ENCODE results near the gene THAP5.
"Not testable (repeated sequence)": the region's sequence is repeated elsewhere in the genome, so short reads cannot be mapped to it uniquely, and the experiment has no call there.

- TF ChIP-seq MAX (IDR thresholded peaks at IDR 0.05); CTCF (IDR thresholded peaks at IDR 0.05; ENCODE audit: low read depth, low read length, missing input control); RAD21 (IDR thresholded peaks at IDR 0.05); FOXA1 (IDR thresholded peaks at IDR 0.05); SP1 (IDR thresholded peaks at IDR 0.05); TAF1 (conservative IDR thresholded peaks at IDR 0.05); YY1 (IDR thresholded peaks at IDR 0.05); REST (IDR thresholded peaks at IDR 0.05); GABPA (IDR thresholded peaks at IDR 0.05 in 1 of 2, conservative IDR thresholded peaks at IDR 0.05 in 1 of 2); NR2F2 (IDR thresholded peaks at IDR 0.05); EGR1 (IDR thresholded peaks at IDR 0.05; ENCODE audit: low read depth in 2 of 2); RXRA (IDR thresholded peaks at IDR 0.05): not testable (repeated sequence)
Observed at GRCh38 chr7:108548141-108548896, 21.2 kb downstream of the THAP5 start.
